Astrocyte of the spinal cord (primary cell): ENCODE measurements around the gene RRAD.
A peak's percentile ranks its signal among the peaks of the same experiment; 100 is the strongest.

ENCODE experiments used
- DNase-seq: peaks from one replicate; pipeline ENCODE4 v3.0.0; 2011; ENCODE audit warnings: low read depth, low spot score
- H3K4me3 ChIP-seq: 2 replicates; pipeline ENCODE4 v1.5.1; 2011; ENCODE audit warnings: low read depth, mild to moderate bottlenecking, low read length, moderate library complexity
- CTCF ChIP-seq: IDR thresholded peaks from 2 replicates; pipeline ENCODE4 v1.5.1; 2012; ENCODE audit warnings: low read depth, mild to moderate bottlenecking, low read length, inconsistent platforms
- in situ Hi-C: cut with HindIII; loops from 2 replicates; pipeline ENCODE4 v1.10.0; 2017; ENCODE audit warnings: low sequenced_read_pairs

Gene RRAD

GRCh38 chr16:66881964-66882508 is 43.3 kb downstream of the RRAD start:
- in situ Hi-C loops: no loop called here
- TF ChIP-seq CTCF: no peak
- DNase-seq: no peak
- no peak overlapping the region for H3K4me3 ChIP-seq

- in situ Hi-C loops: no loop called here
- peak overlapping the region; percentile 85 for H3K4me3 ChIP-seq
- no peak for TF ChIP-seq CTCF
- DNase-seq: no peak
Observed at GRCh38 chr16:66881560-66881959, 43.8 kb downstream of the RRAD start.

- no peak for DNase-seq
- H3K4me3 ChIP-seq: peak overlapping the region; percentile 85
- TF ChIP-seq CTCF: no peak
- in situ Hi-C loops: no loop called here
Observed at GRCh38 chr16:66881014-66881417, 44.3 kb downstream of the RRAD start.

GRCh38 chr16:66880288-66881013 is 44.9 kb downstream of the RRAD start, which contains the start of gene PDP2:
Gene PDP2 (plus strand): TSS chr16:66880515. CDS start chr16:66884285, 3,770 bp downstream.
- TF ChIP-seq CTCF: no peak
- peak; percentile 93 for DNase-seq
- H3K4me3 ChIP-seq: peak within 1 kb of the TSS; percentile 85
- in situ Hi-C loops: no loop called here

GRCh38 chr16:66878067-66878466 is 47.3 kb downstream of the RRAD start:
- TF ChIP-seq CTCF: no peak
- in situ Hi-C loops: no loop called here
- H3K4me3 ChIP-seq: no peak overlapping the region
- DNase-seq: peak; percentile 39

GRCh38 chr16:66874079-66874775 is 51.1 kb downstream of the RRAD start:
- DNase-seq: peak; percentile 67
- no peak overlapping the region for H3K4me3 ChIP-seq
- no peak for TF ChIP-seq CTCF
- in situ Hi-C loops: no loop called here
